ENCODE measurements around the gene FBXL5.

The FBXL5 gene

GRCh38 chr4:15652191-15652590 lies 3.0 kb downstream of the FBXL5 start:
- Histone ChIP-seq H3K4me1 (ENCODE audit: control insufficient read depth, insufficient read depth, low read length) (0 out of 2 replicates have a peak, but pooled peaks cover 4% of the 10 kb centered on the region), H3K9me3 (ENCODE audit: control insufficient read depth, insufficient read depth, low read depth, low read length) (no peaks in the 10 kb centered on the region), H3K4me3 (ENCODE audit: low read depth, low read length) (no peak overlapping the region), H3K36me3 (ENCODE audit: control insufficient read depth in 2 of 2, insufficient read depth in 1 of 2, low read length in 2 of 2) (no peaks in the 10 kb centered on the region), H3K27ac (ENCODE audit: extremely low read depth, low read depth, low read length) (no peak overlapping the region)
- ChIA-PET CTCF (interaction anchor here (0.5 to 2.1 kb wide), 4 partner anchors 26 to 864 kb away, joined by 3 to 10 read pairs (median 4); no protein-coding TSS in a partner anchor), POLR2A (no interaction called here)
- TF ChIP-seq ZNF391 (tag by site-specific recombination; IDR thresholded peaks at IDR 0.05; ENCODE audit: borderline replicate concordance, low read depth) (no peak), GFI1B (tag by site-specific recombination; IDR thresholded peaks at IDR 0.05) (no peak), ZNF114 (tag by site-specific recombination; IDR thresholded peaks at IDR 0.05) (no peak), ZNF169 (tag by site-specific recombination; IDR thresholded peaks at IDR 0.05) (no peak), ZNF157 (tag by site-specific recombination; IDR thresholded peaks at IDR 0.05) (no peak), ZNF639 (tag by site-specific recombination; IDR thresholded peaks at IDR 0.05) (no peak), GLIS2 (tag by site-specific recombination; IDR thresholded peaks at IDR 0.05) (no peak), ZNF18 (tag by site-specific recombination; IDR thresholded peaks at IDR 0.05) (no peak), ZNF558 (tag by site-specific recombination; IDR thresholded peaks at IDR 0.05) (no peak), REPIN1 (tag by site-specific recombination; IDR thresholded peaks at IDR 0.05; ENCODE audit: low read depth) (no peak), IKZF3 (tag by site-specific recombination; IDR thresholded peaks at IDR 0.05) (no peak), ZNF112 (tag by site-specific recombination; IDR thresholded peaks at IDR 0.05) (no peak), ZNF529 (tag by site-specific recombination; IDR thresholded peaks at IDR 0.05; ENCODE audit: insufficient replicate concordance) (no peak), ZNF19 (tag by site-specific recombination; IDR thresholded peaks at IDR 0.05; ENCODE audit: low read depth) (no peak), ZNF521 (tag by site-specific recombination; IDR thresholded peaks at IDR 0.05) (no peak), HOXC10 (CRISPR knock-in tag; IDR thresholded peaks at IDR 0.05) (no peak)
- TF ChIP-seq, protein P1, sequence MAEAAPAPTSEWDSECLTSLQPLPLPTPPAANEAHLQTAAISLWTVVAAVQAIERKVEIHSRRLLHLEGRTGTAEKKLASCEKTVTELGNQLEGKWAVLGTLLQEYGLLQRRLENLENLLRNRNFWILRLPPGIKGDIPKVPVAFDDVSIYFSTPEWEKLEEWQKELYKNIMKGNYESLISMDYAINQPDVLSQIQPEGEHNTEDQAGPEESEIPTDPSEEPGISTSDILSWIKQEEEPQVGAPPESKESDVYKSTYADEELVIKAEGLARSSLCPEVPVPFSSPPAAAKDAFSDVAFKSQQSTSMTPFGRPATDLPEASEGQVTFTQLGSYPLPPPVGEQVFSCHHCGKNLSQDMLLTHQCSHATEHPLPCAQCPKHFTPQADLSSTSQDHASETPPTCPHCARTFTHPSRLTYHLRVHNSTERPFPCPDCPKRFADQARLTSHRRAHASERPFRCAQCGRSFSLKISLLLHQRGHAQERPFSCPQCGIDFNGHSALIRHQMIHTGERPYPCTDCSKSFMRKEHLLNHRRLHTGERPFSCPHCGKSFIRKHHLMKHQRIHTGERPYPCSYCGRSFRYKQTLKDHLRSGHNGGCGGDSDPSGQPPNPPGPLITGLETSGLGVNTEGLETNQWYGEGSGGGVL (tag by site-specific recombination; IDR thresholded peaks at IDR 0.05), result no peak
- TF ChIP-seq, protein P2, sequence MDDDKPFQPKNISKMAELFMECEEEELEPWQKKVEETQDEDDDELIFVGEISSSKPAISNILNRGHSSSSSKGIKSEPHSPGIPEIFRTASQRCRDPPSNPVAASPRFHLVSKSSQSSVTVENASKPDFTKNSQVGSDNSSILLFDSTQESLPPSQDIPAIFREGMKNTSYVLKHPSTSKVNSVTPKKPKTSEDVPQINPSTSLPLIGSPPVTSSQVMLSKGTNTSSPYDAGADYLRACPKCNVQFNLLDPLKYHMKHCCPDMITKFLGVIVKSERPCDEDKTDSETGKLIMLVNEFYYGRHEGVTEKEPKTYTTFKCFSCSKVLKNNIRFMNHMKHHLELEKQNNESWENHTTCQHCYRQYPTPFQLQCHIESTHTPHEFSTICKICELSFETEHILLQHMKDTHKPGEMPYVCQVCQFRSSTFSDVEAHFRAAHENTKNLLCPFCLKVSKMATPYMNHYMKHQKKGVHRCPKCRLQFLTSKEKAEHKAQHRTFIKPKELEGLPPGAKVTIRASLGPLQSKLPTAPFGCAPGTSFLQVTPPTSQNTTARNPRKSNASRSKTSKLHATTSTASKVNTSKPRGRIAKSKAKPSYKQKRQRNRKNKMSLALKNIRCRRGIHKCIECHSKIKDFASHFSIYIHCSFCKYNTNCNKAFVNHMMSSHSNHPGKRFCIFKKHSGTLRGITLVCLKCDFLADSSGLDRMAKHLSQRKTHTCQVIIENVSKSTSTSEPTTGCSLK (tag by site-specific recombination; IDR thresholded peaks at IDR 0.05), result no peak

GRCh38 chr4:15651676-15652075 lies 3.5 kb downstream of the FBXL5 start:
- POLR2A ChIA-PET, result no interaction called here
- no peak for TF ChIP-seq ZNF768 (tag by site-specific recombination; IDR thresholded peaks at IDR 0.05)
- no peak for TF ChIP-seq GLI4 (tag by site-specific recombination; IDR thresholded peaks at IDR 0.05)
- no peak for TF ChIP-seq ZNF10 (tag by site-specific recombination; IDR thresholded peaks at IDR 0.05)
- no peak for TF ChIP-seq KLF17 (tag by site-specific recombination; IDR thresholded peaks at IDR 0.05)
- TF ChIP-seq MZF1 (tag by site-specific recombination; IDR thresholded peaks at IDR 0.05; ENCODE audit: borderline replicate concordance), result no peak
- no peak for TF ChIP-seq ZNF394 (tag by site-specific recombination; IDR thresholded peaks at IDR 0.05; ENCODE audit: borderline replicate concordance)
- no peak for TF ChIP-seq PRDM6 (tag by site-specific recombination; IDR thresholded peaks at IDR 0.05)
- no peak for TF ChIP-seq ZNF549 (tag by site-specific recombination; IDR thresholded peaks at IDR 0.05)
- TF ChIP-seq BCL11A (tag by site-specific recombination; IDR thresholded peaks at IDR 0.05; ENCODE audit: low read depth), result no peak

More at GRCh38 chr4:15651676-15652075, 3.5 kb downstream of the FBXL5 start:
- no peak overlapping the region for H3K4me3 ChIP-seq (ENCODE audit: low read depth, low read length)
- H3K9me3 ChIP-seq (ENCODE audit: control insufficient read depth, insufficient read depth, low read depth, low read length), result no peaks in the 10 kb centered on the region
- CTCF ChIA-PET, result interaction anchor here (0.5 to 2.1 kb wide), 7 partner anchors 26 to 865 kb away, joined by 3 to 10 read pairs (median 3); no protein-coding TSS in a partner anchor
- no peaks in the 10 kb centered on the region for H3K36me3 ChIP-seq (ENCODE audit: control insufficient read depth in 2 of 2, insufficient read depth in 1 of 2, low read length in 2 of 2)
- H3K27ac ChIP-seq (ENCODE audit: extremely low read depth, low read depth, low read length), result no peak overlapping the region
- H3K4me1 ChIP-seq (ENCODE audit: control insufficient read depth, insufficient read depth, low read length), result 0 out of 2 replicates have a peak, but pooled peaks cover 4% of the 10 kb centered on the region
